Large intestine (tissue), 3 donors: ENCODE data around the gene ARHGEF19. TPM values are rescaled to one million over a fixed set of nuclear protein-coding genes. Genes with fewer than 3 reads are reported as not detected.

Experiments used
- DNase-seq, 2 donors: peaks; one replicate each; pipeline versions ENCODE4 v3.0.0 to v3.0.0-alpha.2; 2013
- H3K27ac ChIP-seq: one replicate; pipeline ENCODE4 v1.5.1; 2013; ENCODE audit warnings: low read length
- H3K27me3 ChIP-seq: 2 replicates; pipeline ENCODE4 v1.6.1; 2013; ENCODE audit warnings: low read length; ENCODE audit not compliant: control insufficient read depth, insufficient read depth
- H3K36me3 ChIP-seq: 2 replicates; pipeline ENCODE4 v1.6.1; 2013; ENCODE audit warnings: low read length; ENCODE audit not compliant: control insufficient read depth, insufficient read depth
- H3K4me1 ChIP-seq: one replicate; pipeline ENCODE4 v1.6.1; 2013; ENCODE audit warnings: low read length; ENCODE audit not compliant: control insufficient read depth, insufficient read depth
- H3K4me3 ChIP-seq: one replicate; pipeline ENCODE4 v1.5.1; 2013; ENCODE audit warnings: low read length
- H3K9me3 ChIP-seq: one replicate; pipeline ENCODE4 v1.6.1; 2013; ENCODE audit warnings: mild to moderate bottlenecking, low read depth, low read length, moderate library complexity; ENCODE audit not compliant: control insufficient read depth
- WGBS: methylation state at CpG from one replicate; pipeline ENCODE4 v1.1.5; 2013; ENCODE audit warnings: low lambda C conversion rate; ENCODE audit not compliant: insufficient coverage; 5-methylcytosine and 5-hydroxymethylcytosine counted together
- polyA plus RNA-seq: library from polyadenylated mRNA; unstranded; fragments of 120-200 nt; gene quantifications from one replicate; pipeline ENCODE4 v1.2.1, GENCODE V29; 2013

Gene ARHGEF19
- polyA plus RNA-seq, 1 donor = 12.2 TPM

GRCh38 chr1:16210581-16210980 is 1.9 kb downstream of the ARHGEF19 start:
- Histone ChIP-seq H3K9me3 (no peaks in the 10 kb centered on the region), H3K27me3 (no peaks in the 10 kb centered on the region), H3K4me1 (peaks cover 20% of the 10 kb centered on the region), H3K27ac (no peak overlapping the region), H3K4me3 (no peak overlapping the region), H3K36me3 (no peaks in the 10 kb centered on the region)
- WGBS = no CpG with 5 or more reads among the region's 4 CpGs
- DNase-seq = no peak

DNA sequence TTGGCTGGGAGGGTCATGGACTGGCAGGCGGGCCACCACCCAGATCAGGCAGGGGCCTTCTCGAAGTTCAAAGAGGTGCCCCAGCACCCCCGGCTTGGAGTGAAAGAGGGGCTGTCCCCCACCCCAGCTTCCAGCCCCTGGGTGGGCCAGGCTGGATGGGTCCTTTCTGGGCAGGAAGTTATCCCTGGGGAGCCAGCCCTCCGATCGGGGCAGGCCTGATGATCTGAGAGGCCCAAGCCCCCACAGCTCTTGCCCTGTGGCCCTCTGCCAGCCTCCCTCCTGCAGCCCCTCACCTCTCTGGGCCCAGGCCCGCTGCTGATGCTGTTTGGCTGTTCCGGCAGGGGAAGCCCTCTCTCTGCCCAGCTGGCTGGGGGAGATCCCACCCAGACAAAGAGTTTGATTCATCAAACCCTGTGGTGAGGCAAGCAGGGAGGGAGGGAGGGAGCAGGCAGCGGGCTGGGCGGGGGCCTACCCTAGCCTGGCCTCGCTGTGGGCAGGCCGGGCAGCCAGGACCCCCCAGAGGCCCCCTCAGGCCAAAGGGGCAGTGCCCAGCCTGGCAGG is 2.5 kb downstream of the ARHGEF19 start:
- peaks cover 20% of the 10 kb centered on the region for H3K4me1 ChIP-seq
- no peaks in the 10 kb centered on the region for H3K9me3 ChIP-seq
- H3K36me3 ChIP-seq = no peaks in the 10 kb centered on the region
- no peak overlapping the region for H3K27ac ChIP-seq
- WGBS = no CpG with 5 or more reads among the region's 11 CpGs
- H3K4me3 ChIP-seq = no peak overlapping the region
- no peak for DNase-seq
- H3K27me3 ChIP-seq = no peaks in the 10 kb centered on the region

GRCh38 chr1:16209132-16209846 is 3.2 kb downstream of the ARHGEF19 start:
- H3K4me3 ChIP-seq = no peak overlapping the region
- no peaks in the 10 kb centered on the region for H3K27me3 ChIP-seq
- 100% methylated on average over 2 of the region's 9 CpGs for WGBS
- peaks cover 4% of the 10 kb centered on the region for H3K36me3 ChIP-seq
- no peaks in the 10 kb centered on the region for H3K9me3 ChIP-seq
- peaks cover 20% of the 10 kb centered on the region for H3K4me1 ChIP-seq
- no peak for DNase-seq
- H3K27ac ChIP-seq = no peak overlapping the region

DNA sequence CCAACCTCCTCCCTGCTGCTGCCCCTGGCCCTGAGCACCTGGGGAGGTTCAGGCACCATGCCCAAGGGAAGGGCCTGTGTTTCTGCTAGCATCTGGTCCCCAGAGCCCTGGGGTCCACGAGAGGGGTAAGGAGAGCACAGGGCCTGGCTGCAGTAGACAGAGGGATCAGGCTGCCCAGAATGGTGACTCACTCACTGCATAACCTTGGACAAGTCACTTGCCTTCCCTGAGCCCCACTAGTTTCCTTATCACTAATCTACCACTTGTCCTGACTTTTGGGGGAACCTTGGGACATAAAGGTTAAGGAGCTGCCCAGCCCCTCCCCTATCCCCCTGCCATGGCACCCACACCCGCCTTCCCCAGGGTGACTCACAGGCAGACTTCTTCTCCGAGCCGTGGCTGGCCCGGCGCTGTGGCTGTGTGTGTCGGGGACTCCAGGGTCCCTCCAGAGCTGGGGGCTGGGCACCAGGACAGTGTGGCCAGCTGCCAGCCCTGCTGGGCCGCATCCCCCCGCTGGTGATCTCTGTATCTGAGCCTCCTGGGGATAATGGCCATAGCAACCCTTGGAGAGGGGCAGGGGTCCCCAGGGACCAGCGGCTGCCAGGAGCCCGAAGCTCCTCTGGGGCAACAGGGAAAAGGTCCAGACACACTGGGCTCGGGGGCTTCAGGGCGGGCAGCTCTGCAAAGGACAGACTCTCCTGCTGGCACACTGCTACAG is 4.0 kb downstream of the ARHGEF19 start:
- Histone ChIP-seq H3K27ac (no peak overlapping the region), H3K36me3 (peaks cover 6% of the 10 kb centered on the region), H3K9me3 (no peaks in the 10 kb centered on the region), H3K27me3 (no peaks in the 10 kb centered on the region), H3K4me1 (peaks cover 20% of the 10 kb centered on the region), H3K4me3 (no peak overlapping the region)
- no peak for DNase-seq
- WGBS = no CpG with 5 or more reads among the region's 13 CpGs

DNA sequence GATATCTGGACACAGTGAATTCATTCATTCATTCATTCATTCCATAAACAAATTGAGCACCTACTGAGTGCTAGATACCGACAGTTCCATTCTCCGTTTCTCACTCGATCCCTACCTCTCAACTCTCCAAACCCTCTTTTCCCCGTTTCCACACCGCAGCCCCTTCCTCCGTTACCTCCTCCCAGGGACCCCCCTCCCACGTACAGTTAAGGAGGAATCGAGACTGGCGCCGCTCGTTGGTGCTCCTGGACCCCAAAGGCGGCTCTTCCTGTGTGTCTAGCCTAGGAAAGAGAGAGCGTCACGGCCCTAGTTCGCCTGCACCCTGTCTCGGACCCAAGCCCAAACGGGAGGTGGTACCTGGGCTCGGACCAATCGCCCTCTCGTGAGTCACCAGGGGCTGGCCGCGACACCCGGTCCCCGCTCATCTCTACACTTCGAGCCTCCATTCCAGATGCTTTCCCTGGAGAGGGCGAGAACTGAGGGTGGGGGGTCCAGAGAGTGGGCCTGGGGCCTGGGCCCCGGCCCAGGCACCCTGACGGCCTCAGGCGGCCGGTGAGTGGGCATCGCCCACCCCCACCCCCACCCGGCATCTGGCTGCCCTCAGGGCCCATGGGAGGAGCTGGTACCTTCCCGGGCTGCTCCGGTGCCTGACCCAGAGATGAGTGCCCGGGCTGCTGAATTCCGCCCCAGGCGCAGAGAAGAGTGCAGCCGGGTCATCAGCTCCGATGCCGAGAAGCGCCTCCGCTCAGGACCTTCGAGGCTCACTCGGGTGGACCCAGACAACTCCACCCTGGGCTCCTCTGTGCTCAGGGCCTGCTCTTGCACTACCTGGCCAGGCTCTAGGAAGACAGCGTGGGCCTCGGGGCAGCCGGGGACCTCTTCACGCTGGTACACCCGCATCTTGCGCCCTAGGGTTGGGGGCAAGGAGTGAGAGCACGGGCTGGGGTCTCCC is 4.9 kb downstream of the ARHGEF19 start:
- Histone ChIP-seq H3K36me3 (peaks cover 6% of the 10 kb centered on the region), H3K27me3 (no peaks in the 10 kb centered on the region), H3K27ac (peak overlapping the region; percentile 82), H3K4me3 (peak overlapping the region; percentile 44), H3K9me3 (no peaks in the 10 kb centered on the region), H3K4me1 (peaks cover 15% of the 10 kb centered on the region)
- WGBS = 39% methylated on average over 7 of the region's 51 CpGs
- no peak for DNase-seq

DNA sequence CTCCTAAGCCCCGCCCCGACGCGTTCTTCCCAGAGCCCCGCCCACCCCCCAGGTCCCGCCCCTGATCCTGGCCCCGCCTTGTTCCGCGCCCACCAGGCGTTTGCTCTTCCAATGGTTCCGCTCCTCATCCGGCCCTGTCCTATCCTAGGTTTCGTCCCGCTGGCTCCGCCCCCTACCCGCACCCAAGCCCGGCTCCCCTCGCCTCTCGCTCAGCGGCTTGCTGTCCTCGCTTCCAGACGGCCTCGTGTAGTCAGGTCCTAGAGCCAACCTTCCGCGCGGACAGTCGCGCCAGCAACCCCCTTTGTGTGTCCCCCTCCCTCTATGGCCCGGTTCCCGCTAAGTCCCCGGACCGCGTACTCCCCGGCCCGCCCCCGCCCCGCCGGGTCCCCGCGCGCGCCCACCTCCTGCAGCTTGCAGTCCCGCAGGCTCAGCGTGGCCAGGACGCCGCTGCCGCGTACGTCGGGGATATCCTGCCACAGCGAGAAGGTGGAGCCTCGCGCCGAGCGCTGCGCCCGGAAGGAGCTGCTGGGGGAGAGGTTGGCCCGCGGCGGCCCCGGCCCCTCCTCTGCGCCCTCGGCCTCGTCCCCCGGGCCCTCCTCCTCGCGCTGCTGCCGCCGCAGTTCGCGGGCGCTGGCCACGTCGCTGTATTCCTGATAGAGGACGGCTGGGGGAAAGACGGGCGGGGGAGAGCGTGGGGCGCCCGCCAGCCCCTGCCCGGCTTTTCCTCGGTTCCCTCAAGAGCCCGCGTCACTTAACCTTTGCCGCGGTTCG is 5.7 kb downstream of the ARHGEF19 start:
- Histone ChIP-seq H3K27ac (peak overlapping the region; percentile 82), H3K4me1 (peaks cover 15% of the 10 kb centered on the region), H3K27me3 (no peaks in the 10 kb centered on the region), H3K9me3 (no peaks in the 10 kb centered on the region), H3K36me3 (peaks cover 6% of the 10 kb centered on the region), H3K4me3 (peak overlapping the region; percentile 44)
- no CpG with 5 or more reads among the region's 87 CpGs for WGBS
- DNase-seq = peak; percentile 97 to 99

DNA sequence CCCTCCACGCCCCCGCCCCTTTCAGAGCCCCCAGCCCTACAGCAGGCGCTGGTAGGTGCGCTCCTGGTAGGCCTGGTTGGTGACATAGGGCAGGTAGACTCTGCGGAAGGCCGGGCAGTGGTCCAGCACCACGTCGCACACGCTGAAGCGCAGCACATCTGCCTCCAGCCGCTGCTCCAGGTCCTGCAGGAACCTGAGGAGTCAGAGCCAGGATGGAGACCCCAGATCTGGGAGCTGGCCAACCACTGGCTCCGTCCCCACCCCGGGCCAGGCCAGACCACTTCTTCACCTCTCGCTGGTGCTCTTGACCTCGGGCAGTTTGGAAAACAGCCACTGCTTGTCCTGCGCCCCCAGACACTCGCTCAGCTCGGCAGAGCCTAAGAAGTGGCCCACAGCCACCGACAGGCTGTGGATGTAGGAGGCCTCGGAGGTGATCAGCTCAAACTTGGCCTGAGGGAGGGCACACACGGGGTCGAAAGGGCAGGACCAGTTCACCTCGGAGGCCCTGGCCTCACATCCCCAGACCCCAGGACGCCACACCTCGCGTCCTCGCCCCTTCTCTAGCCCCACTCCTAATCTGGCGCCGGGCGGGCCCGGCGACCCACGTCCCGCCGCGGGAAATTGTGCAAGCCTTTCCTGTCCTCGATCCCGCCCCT is 6.4 kb downstream of the ARHGEF19 start:
- H3K36me3 ChIP-seq = peaks cover 11% of the 10 kb centered on the region
- no peak for DNase-seq
- no CpG with 5 or more reads among the region's 38 CpGs for WGBS
- peak overlapping the region; percentile 51 for H3K27ac ChIP-seq
- peaks cover 15% of the 10 kb centered on the region for H3K4me1 ChIP-seq
- no peaks in the 10 kb centered on the region for H3K27me3 ChIP-seq
- no peaks in the 10 kb centered on the region for H3K9me3 ChIP-seq
- H3K4me3 ChIP-seq = peak overlapping the region; percentile 34

DNA sequence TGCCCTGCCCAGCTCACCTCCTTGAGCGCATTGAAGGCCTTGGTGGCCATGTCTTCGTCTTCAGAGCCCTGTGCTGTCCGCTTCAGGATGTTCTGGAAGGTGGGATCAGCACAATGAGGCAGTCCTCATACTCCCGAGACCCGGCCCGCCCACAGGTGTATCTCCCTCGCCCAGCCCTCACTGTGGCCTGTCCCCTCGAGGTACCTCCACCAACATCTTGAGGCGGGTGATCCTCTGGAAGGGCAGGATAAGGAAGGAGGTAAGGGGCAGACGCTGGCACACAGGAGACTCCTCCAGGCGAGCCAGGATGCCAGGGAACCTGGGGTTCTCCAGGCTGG is 7.1 kb downstream of the ARHGEF19 start:
- Histone ChIP-seq H3K27me3 (no peaks in the 10 kb centered on the region), H3K4me1 (peaks cover 15% of the 10 kb centered on the region), H3K4me3 (no peak overlapping the region), H3K27ac (no peak overlapping the region), H3K9me3 (no peaks in the 10 kb centered on the region), H3K36me3 (peaks cover 11% of the 10 kb centered on the region)
- DNase-seq = no peak
- no CpG with 5 or more reads among the region's 11 CpGs for WGBS

- DNase-seq = no peak
Observed at GRCh38 chr1:16204634-16205333, 7.7 kb downstream of the ARHGEF19 start.

More at GRCh38 chr1:16204634-16205333, 7.7 kb downstream of the ARHGEF19 start:
- no peaks in the 10 kb centered on the region for H3K9me3 ChIP-seq
- no peak overlapping the region for H3K27ac ChIP-seq
- H3K36me3 ChIP-seq = peaks cover 11% of the 10 kb centered on the region
- H3K27me3 ChIP-seq = no peaks in the 10 kb centered on the region
- no peak overlapping the region for H3K4me3 ChIP-seq
- WGBS = no CpG with 5 or more reads among the region's 12 CpGs
- peaks cover 13% of the 10 kb centered on the region for H3K4me1 ChIP-seq
